Omental fat pad (tissue), 4 donors: ENCODE measurements around the gene LRP8. TPM values are rescaled to one million over a fixed set of nuclear protein-coding genes. Genes with fewer than 3 reads are reported as not detected.

Experiments
- ATAC-seq: fragments of 150-250 bp; one replicate; pipeline ENCODE4 v1.9.1; 2016; ENCODE audit warnings: mild to moderate bottlenecking, moderate library complexity; ENCODE audit not compliant: low FRiP score
- DNase-seq: peaks from one replicate; pipeline ENCODE4 v3.0.0-alpha.2; 2019; ENCODE audit warnings: low spot score
- CTCF ChIP-seq, 3 donors: fragments of 450-650 bp; IDR thresholded peaks; one replicate each; pipeline ENCODE4 v1.5.1; 2016 to 2017; ENCODE audit warnings: antibody characterized with exemption in 3 of 3, mild to moderate bottlenecking in 3 of 3, moderate library complexity in 2 of 3
- total RNA-seq, 4 donors: library from RNA; depleted of rRNA; stranded (reverse); fragments of >200 nt; gene quantifications; one replicate each; pipeline ENCODE4 v1.1.0, GENCODE V29; 2016

Gene LRP8
- total RNA-seq, 4 donors from 2014 or later, result 1.6 to 22.0 (median 7.4) TPM

DNA sequence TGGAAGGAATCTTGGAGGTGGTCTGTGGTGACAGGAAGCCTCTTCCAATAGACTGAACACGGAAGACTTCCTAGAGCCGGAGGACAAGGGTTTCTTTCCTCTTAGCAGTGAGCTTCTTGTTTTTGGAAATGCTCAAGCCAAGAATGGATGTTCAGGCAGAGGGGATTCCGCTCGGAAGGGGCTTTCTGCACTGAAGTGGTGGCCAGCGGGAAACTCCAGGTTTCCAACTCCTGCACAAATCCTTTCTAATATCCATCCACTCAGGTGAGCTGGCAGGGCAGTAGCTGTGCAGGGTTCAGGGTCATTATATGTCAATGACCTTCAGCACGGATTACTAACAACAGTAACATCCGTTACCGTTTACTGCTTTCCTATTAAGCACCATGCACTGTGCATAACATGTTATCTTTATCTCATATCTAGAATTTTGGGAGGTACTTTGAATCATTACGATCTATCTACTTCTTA lies 131.8 kb downstream of the LRP8 start:
- ATAC-seq (no peak), DNase-seq (no peak)
- TF ChIP-seq CTCF (IDR thresholded peaks at IDR 0.05), result no peak

- no peak for TF ChIP-seq CTCF (IDR thresholded peaks at IDR 0.05)
- DNase-seq (no peak), ATAC-seq (no peak)
Observed at GRCh38 chr1:53195246-53196016, 132.4 kb downstream of the LRP8 start.

Other genes with a start within 250 kb of the LRP8 start
- gene SLC1A7, start 185.4 kb downstream of the LRP8 start, total RNA-seq, result under 1 TPM in 3 of 4 donors, not detected in 1; 0.19 to 0.63 (median 0.48) TPM
- 10 to 100 TPM; 11.4 to 30.4 (median 17.6) TPM for gene CPT2, start 131.2 kb downstream of the LRP8 start, total RNA-seq
- 10 to 100 TPM; 43.1 to 74.4 (median 62.3) TPM for gene CZIB, start 107.4 kb downstream of the LRP8 start, total RNA-seq
- gene MAGOH, start 89.6 kb downstream of the LRP8 start, total RNA-seq, result 10 to 100 TPM; 20.3 to 46.7 (median 26.8) TPM
- gene DMRTB1, start 131.3 kb upstream of the LRP8 start, total RNA-seq, result not detected